GM23338 (cell line): ENCODE results near the gene GJB3. TPM values are rescaled to one million over a fixed set of nuclear protein-coding genes. Genes with fewer than 3 reads are reported as not detected.

Experiments
- ATAC-seq: fragments of 200-7000 bp; cut with Tn5 transposase; 3 replicates; pipeline ENCODE4 v1.9.1; 2020
- DNase-seq: peaks from one replicate; pipeline ENCODE4 v3.0.0-alpha.2; 2015; ENCODE audit warnings: low spot score
- H2AFZ ChIP-seq: fragments of 200-600 bp; sonication (generic); 2 replicates; pipeline ENCODE4 v1.8.0; 2016; ENCODE audit warnings: antibody characterized with exemption, mild to moderate bottlenecking, moderate library complexity
- H3F3A ChIP-seq: fragments of 200-600 bp; sonication (generic); replicated peaks from 2 replicates; pipeline ENCODE4 v1.8.0; 2017; ENCODE audit warnings: antibody characterized with exemption, mixed run types, low read depth
- H3K27ac ChIP-seq: fragments of 200-600 bp; sonication (generic); 2 replicates; pipeline ENCODE4 v1.6.1; 2016; ENCODE audit warnings: low read depth
- H3K27me3 ChIP-seq: fragments of 200-600 bp; sonication (generic); 2 replicates; pipeline ENCODE4 v1.8.0; 2016; ENCODE audit warnings: mild to moderate bottlenecking, mixed run types, moderate library complexity; ENCODE audit not compliant: insufficient read depth
- H3K36me3 ChIP-seq: fragments of 200-600 bp; sonication (generic); 2 replicates; pipeline ENCODE4 v1.8.0; 2016; ENCODE audit warnings: mild to moderate bottlenecking; ENCODE audit not compliant: insufficient read depth
- H3K4me1 ChIP-seq: fragments of 200-600 bp; sonication (generic); 2 replicates; pipeline ENCODE4 v1.8.0; 2016; ENCODE audit warnings: mild to moderate bottlenecking, moderate library complexity; ENCODE audit not compliant: insufficient read depth
- H3K4me2 ChIP-seq: fragments of 200-600 bp; sonication (generic); 2 replicates; pipeline ENCODE4 v1.7.1; 2017; ENCODE audit warnings: mixed run types
- H3K4me3 ChIP-seq: fragments of 200-600 bp; sonication (generic); 2 replicates; pipeline ENCODE4 v1.6.1; 2016; ENCODE audit warnings: mixed run types
- H3K79me2 ChIP-seq: fragments of 200-600 bp; sonication (generic); replicated peaks from 2 replicates; pipeline ENCODE4 v1.8.0; 2017; ENCODE audit warnings: mild to moderate bottlenecking; ENCODE audit not compliant: insufficient read depth
- H3K9me2 ChIP-seq: fragments of 200-600 bp; sonication (generic); 2 replicates; pipeline ENCODE4 v1.8.0; 2017; ENCODE audit not compliant: insufficient read depth
- H4K20me1 ChIP-seq: fragments of 200-600 bp; sonication (generic); replicated peaks from 2 replicates; pipeline ENCODE4 v1.8.0; 2017; ENCODE audit warnings: mild to moderate bottlenecking; ENCODE audit not compliant: insufficient read depth
- H3K27ac Mint-ChIP-seq: 2 replicates; pipeline ENCODE4 v1.8.0; 2020; ENCODE audit warnings: inconsistent platforms, mild to moderate bottlenecking, moderate library complexity, mixed read lengths
- H3K27me3 Mint-ChIP-seq: 3 replicates; pipeline ENCODE4 v1.8.0; 2022; ENCODE audit warnings: low read depth, mild to moderate bottlenecking, moderate library complexity, mixed read lengths, inconsistent platforms; ENCODE audit not compliant: insufficient read depth, poor library complexity
- H3K36me3 Mint-ChIP-seq: 3 replicates; pipeline ENCODE4 v1.8.0; 2021; ENCODE audit warnings: low read depth, mild to moderate bottlenecking, inconsistent platforms, moderate library complexity, mixed read lengths
- H3K4me1 Mint-ChIP-seq: 3 replicates; pipeline ENCODE4 v1.8.0; 2020; ENCODE audit warnings: mild to moderate bottlenecking, inconsistent platforms, mixed read lengths
- H3K4me3 Mint-ChIP-seq: 3 replicates; pipeline ENCODE4 v1.8.0; 2021; ENCODE audit warnings: moderate library complexity, mild to moderate bottlenecking, inconsistent platforms, mixed read lengths
- H3K9me3 Mint-ChIP-seq: 3 replicates; pipeline ENCODE4 v1.8.0; 2020; ENCODE audit warnings: moderate library complexity, mild to moderate bottlenecking, inconsistent platforms, mixed read lengths
- EZH2phosphoT487 ChIP-seq: fragments of 200-600 bp; sonication (generic); IDR thresholded peaks from one replicate; pipeline ENCODE4 v1.8.1; 2018; ENCODE audit warnings: antibody characterized with exemption; ENCODE audit not compliant: unreplicated experiment
- JUNB ChIP-seq: IDR thresholded peaks from one replicate; pipeline ENCODE4 v1.6.1; 2016; ENCODE audit warnings: antibody characterized with exemption; ENCODE audit not compliant: unreplicated experiment
- POLR2AphosphoS5 ChIP-seq: IDR thresholded peaks from 2 replicates; pipeline ENCODE4 v1.6.1; 2016; ENCODE audit warnings: antibody characterized with exemption, low read depth
- STAT1 ChIP-seq: IDR thresholded peaks from one replicate; pipeline ENCODE4 v1.6.1; 2016; ENCODE audit warnings: antibody characterized with exemption; ENCODE audit not compliant: unreplicated experiment
- ZNF462 ChIP-seq: fragments of 250-450 bp; sonication (Bioruptor Pico); IDR thresholded peaks from 2 replicates; pipeline ENCODE4 v1.5.0; 2020; ENCODE audit warnings: mild to moderate bottlenecking, moderate library complexity
- polyA plus RNA-seq: library from polyadenylated mRNA; unstranded; fragments of >200 nt; fragmentation: Nextera tagmentation; extraction: Ambion mirVana; gene quantifications from 2 replicates; pipeline ENCODE4 v1.2.1, GENCODE V29; 2016
- total RNA-seq: library from RNA; depleted of rRNA; stranded (reverse); fragments of >200 nt; shearing (Covaris generic); gene quantifications from 2 replicates; pipeline ENCODE4 v1.2.3, GENCODE V29; 2014

The GJB3 gene
- total and polyA plus RNA-seq, 2 experiments from 2014 or later, result 0.26 to 0.31 TPM

DNA sequence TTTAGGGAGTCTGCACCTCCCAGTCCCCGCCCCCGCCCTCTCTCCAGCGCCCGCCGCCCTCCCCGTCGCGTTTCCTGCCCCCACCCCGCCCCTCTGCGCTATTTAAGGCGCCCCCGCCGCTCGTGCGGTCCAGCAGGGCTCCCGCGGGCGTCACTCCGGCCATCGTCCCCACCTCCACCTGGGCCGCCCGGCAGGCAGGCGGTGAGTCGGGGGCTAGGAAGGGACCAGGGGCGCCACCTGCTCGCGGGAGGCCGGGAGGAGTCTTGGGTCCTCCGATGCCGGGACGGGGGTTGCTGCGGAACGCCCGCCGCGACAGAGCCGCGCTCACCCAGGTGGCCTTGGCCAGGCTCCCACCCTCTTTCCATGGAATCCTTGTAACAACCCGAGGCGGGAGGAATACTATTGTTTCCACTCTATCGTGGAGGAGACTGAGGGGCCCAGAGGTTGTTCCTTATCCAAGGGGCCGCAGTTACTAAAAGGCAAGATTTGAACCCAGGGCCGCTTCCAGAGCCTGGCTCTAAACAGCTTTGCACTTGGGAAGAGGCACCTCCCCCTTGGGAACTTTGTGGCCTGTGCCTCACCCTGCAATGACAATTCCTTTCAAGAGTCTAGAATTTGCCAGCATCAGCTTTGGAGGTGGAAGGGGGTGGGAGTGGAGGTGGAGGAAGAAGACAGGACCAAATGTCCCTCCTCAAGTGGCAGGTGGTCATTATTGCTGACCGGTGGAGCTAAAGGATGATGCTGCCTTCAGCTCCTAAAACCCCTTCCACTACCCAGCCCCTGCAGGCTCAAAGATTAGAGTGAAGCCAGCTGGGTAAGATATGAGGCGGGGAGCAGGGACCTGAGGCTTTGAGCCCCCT is 12.1 kb downstream of the GJB3 start, which contains the start of gene GJA4 (continued):
- no peak for TF ChIP-seq ZNF462 (CRISPR knock-in tag)
- TF ChIP-seq STAT1, result no peak

- ATAC-seq (no peak), DNase-seq (no peak)
- H3F3A ChIP-seq, result no peaks in the 10 kb centered on the region
- Mint-ChIP-seq H3K27ac (no peak overlapping the region), H3K36me3 (no peaks in the 10 kb centered on the region; the same call in 2 of the 3 replicates), H3K27me3 (peaks cover 27% of the 10 kb centered on the region), H3K4me3 (no peak overlapping the region), H3K4me1 (peaks cover 21% of the 10 kb centered on the region), H3K9me3 (no peaks in the 10 kb centered on the region)
- no peaks in the 10 kb centered on the region for H3K79me2 ChIP-seq
- no peak overlapping the region for H3K4me3 ChIP-seq
- H3K27me3 ChIP-seq, result peaks cover 23% of the 10 kb centered on the region; the same call in 1 of the 2 replicates
- H3K27ac ChIP-seq, result no peak overlapping the region
- H4K20me1 ChIP-seq, result no peaks in the 10 kb centered on the region
- no peaks in the 10 kb centered on the region for H3K36me3 ChIP-seq
- H3K9me2 ChIP-seq, result 0 out of 2 replicates have a peak, but pooled peaks cover 4% of the 10 kb centered on the region
- H3K4me1 ChIP-seq, result no peaks in the 10 kb centered on the region; the same call in 1 of the 2 replicates
- no peak overlapping the region for H2AFZ ChIP-seq
- no peak overlapping the region for H3K4me2 ChIP-seq
- TF ChIP-seq JUNB, result no peak
- no peak for TF ChIP-seq STAT1
- no peak for TF ChIP-seq EZH2phosphoT487
- TF ChIP-seq ZNF462 (CRISPR knock-in tag), result no peak
- no peak for TF ChIP-seq POLR2AphosphoS5
These were observed 13.2 kb downstream of the GJB3 start for GRCh38 chr1:34794001-34794789.
